PC-9 (cell line): Measurements from ENCODE around the gene AHRR. TPM values are rescaled to one million over a fixed set of nuclear protein-coding genes. Genes with fewer than 3 reads are reported as not detected.

Source experiments
- BruUV-seq: library from RNA; stranded (reverse); fragments of 400-500 nt; replicated peaks from 2 replicates; lab custom pipeline; 2021; lab: Mats Ljungman, UMichigan
- CTCF ChIA-PET: fragments of 300-600 bp; sonication (Branson Sonifier 250); formaldehyde crosslinking; loops from one replicate; lab custom pipeline; 2022; ENCODE audit warnings: antibody characterized with exemption; lab: Charles Lee
- POLR2A ChIA-PET: fragments of 300-600 bp; sonication (Branson Sonifier 250); formaldehyde crosslinking; loops from one replicate; lab custom pipeline; 2022; ENCODE audit warnings: antibody characterized with exemption; ENCODE audit not compliant: unreplicated experiment; lab: Charles Lee
- DNase-seq, 2 experiments: peaks; one replicate each; pipeline versions ENCODE4 v3.0.0 to v3.0.0-alpha.2; 2015 to 2022; ENCODE audit warnings: mixed read lengths in 1 of 2
- H2AFZ ChIP-seq: fragments of 200-600 bp; sonication (generic); 2 replicates; pipeline ENCODE4 v1.8.1; 2017; ENCODE audit warnings: antibody characterized with exemption
- H3F3A ChIP-seq: fragments of 200-600 bp; sonication (generic); 2 replicates; pipeline ENCODE4 v1.8.1; 2017; ENCODE audit warnings: antibody characterized with exemption, mild to moderate bottlenecking, low read depth; ENCODE audit not compliant: insufficient read depth
- H3K27ac ChIP-seq: fragments of 200-600 bp; sonication (generic); 2 replicates; pipeline ENCODE4 v1.6.1; 2016; ENCODE audit warnings: mixed run types
- H3K27me3 ChIP-seq: fragments of 200-600 bp; sonication (generic); 2 replicates; pipeline ENCODE4 v1.6.1; 2016; ENCODE audit warnings: low read depth, mixed run types; ENCODE audit not compliant: insufficient read depth
- H3K36me3 ChIP-seq: fragments of 200-600 bp; sonication (generic); 2 replicates; pipeline ENCODE4 v1.6.1; 2016; ENCODE audit warnings: low read depth, mixed run types
- H3K4me1 ChIP-seq: fragments of 200-600 bp; sonication (generic); replicated peaks from 2 replicates; pipeline ENCODE4 v1.6.1; 2016; ENCODE audit warnings: mixed run types; ENCODE audit not compliant: insufficient read depth
- H3K4me2 ChIP-seq: fragments of 200-600 bp; sonication (generic); 2 replicates; pipeline ENCODE4 v1.6.1; 2017; ENCODE audit warnings: mixed run types
- H3K4me3 ChIP-seq: fragments of 200-600 bp; sonication (generic); 2 replicates; pipeline ENCODE4 v1.6.1; 2016; ENCODE audit warnings: mixed run types
- H3K79me2 ChIP-seq: fragments of 200-600 bp; sonication (generic); 2 replicates; pipeline ENCODE4 v1.6.1; 2017; ENCODE audit warnings: low read depth, mixed run types
- H3K9me2 ChIP-seq: fragments of 200-600 bp; sonication (generic); 2 replicates; pipeline ENCODE4 v1.8.1; 2017; ENCODE audit warnings: mild to moderate bottlenecking; ENCODE audit not compliant: insufficient read depth
- H3K9me3 ChIP-seq: fragments of 200-600 bp; sonication (generic); 2 replicates; pipeline ENCODE4 v1.8.1; 2016; ENCODE audit warnings: low read depth; ENCODE audit not compliant: insufficient read depth
- H4K20me1 ChIP-seq: fragments of 200-600 bp; sonication (generic); 2 replicates; pipeline ENCODE4 v1.8.1; 2017; ENCODE audit not compliant: insufficient read depth
- CTCF ChIP-seq: fragments of 200-600 bp; sonication (generic); conservative IDR thresholded peaks from 2 replicates; pipeline ENCODE4 v1.6.1; 2017; ENCODE audit warnings: mixed run types, antibody characterized with exemption, mild to moderate bottlenecking, moderate library complexity
- EZH2 ChIP-seq: fragments of 200-600 bp; sonication (generic); IDR thresholded peaks from 2 replicates; pipeline ENCODE4 v1.8.0; 2017; ENCODE audit warnings: antibody characterized with exemption, low read depth
- intact Hi-C: fragments of 100-400 bp; cut with micrococcal nuclease; formaldehyde crosslinking; loops from one replicate; pipeline ENCODE4 v1.10.0; 2022; ENCODE audit not compliant: unreplicated experiment
- total RNA-seq: library from RNA; stranded (reverse); gene quantifications from 2 replicates; pipeline ENCODE4 v1.2.3, GENCODE V29; 2021

AHRR gene
- total RNA-seq, 1 experiment from 2014 or later: 7.2 TPM

GRCh38 chr5:320524-321229 is 837 bp upstream of the AHRR start:
- H3K27me3 ChIP-seq: no peaks in the 10 kb centered on the region
- TF ChIP-seq EZH2: no peak
- TF ChIP-seq CTCF: no peak
- ChIA-PET CTCF (interaction anchor here (1.2 to 1.4 kb wide), 2 partner anchors 16 to 17 kb away, joined by 3 to 6 read pairs; no protein-coding TSS in a partner anchor), POLR2A (interaction anchor here (0.6 kb wide), 2 partner anchors 57 to 238 kb away, joined by 3 read pairs; no protein-coding TSS in a partner anchor)
- intact Hi-C loops: no loop called here
- no peak overlapping the region for H3K4me3 ChIP-seq
- no peaks in the 10 kb centered on the region for H3K4me1 ChIP-seq
- DNase-seq: no peak
- no peak overlapping the region for H3K27ac ChIP-seq
- no peaks in the 10 kb centered on the region for H3K79me2 ChIP-seq
- H3F3A ChIP-seq: peaks cover 30% of the 10 kb centered on the region; the same call in 1 of the 2 replicates
- peaks cover 38% of the 10 kb centered on the region for H4K20me1 ChIP-seq
- H3K36me3 ChIP-seq: no peaks in the 10 kb centered on the region
- no TSS peak for BruUV-seq
- H2AFZ ChIP-seq: no peak overlapping the region
- H3K9me2 ChIP-seq: no peaks in the 10 kb centered on the region
- no peak overlapping the region for H3K4me2 ChIP-seq
- no peaks in the 10 kb centered on the region for H3K9me3 ChIP-seq

GRCh38 chr5:321726-322251 is 275 bp downstream of the AHRR start:
- Histone ChIP-seq H3K27ac (no peak overlapping the region), H3K4me1 (no peaks in the 10 kb centered on the region), H3K4me3 (no peak overlapping the region), H2AFZ (no peak overlapping the region), H3K9me3 (no peaks in the 10 kb centered on the region), H3K4me2 (no peak overlapping the region), H3F3A (peaks cover 30% of the 10 kb centered on the region; the same call in 1 of the 2 replicates), H3K27me3 (no peaks in the 10 kb centered on the region), H3K9me2 (no peaks in the 10 kb centered on the region), H4K20me1 (peaks cover 26% of the 10 kb centered on the region), H3K79me2 (no peaks in the 10 kb centered on the region), H3K36me3 (no peaks in the 10 kb centered on the region)
- intact Hi-C loops: no loop called here
- no peak for DNase-seq
- TF ChIP-seq CTCF (no peak), EZH2 (no peak)
- ChIA-PET POLR2A (no interaction called here), CTCF (interaction anchor here (1.2 to 1.4 kb wide), 2 partner anchors 15 to 16 kb away, joined by 3 to 6 read pairs; no protein-coding TSS in a partner anchor)
- no TSS peak for BruUV-seq

- intact Hi-C loops: no loop called here
Measured at GRCh38 chr5:322281-322941, 897 bp downstream of the AHRR start.

More at GRCh38 chr5:322281-322941, 897 bp downstream of the AHRR start:
- Histone ChIP-seq H3K27ac (no peak overlapping the region), H3F3A (peaks cover 23% of the 10 kb centered on the region; the same call in 1 of the 2 replicates), H3K36me3 (no peaks in the 10 kb centered on the region), H3K4me1 (no peaks in the 10 kb centered on the region), H3K4me2 (no peak overlapping the region), H3K79me2 (no peaks in the 10 kb centered on the region), H3K9me3 (no peaks in the 10 kb centered on the region), H3K27me3 (no peaks in the 10 kb centered on the region), H4K20me1 (peaks cover 20% of the 10 kb centered on the region), H3K4me3 (no peak overlapping the region), H3K9me2 (no peaks in the 10 kb centered on the region), H2AFZ (no peak overlapping the region)
- ChIA-PET CTCF (interaction anchor here (0.7 kb wide), 1 partner anchor 125 kb away, joined by 6 read pairs; no protein-coding TSS in a partner anchor), POLR2A (interaction anchor here (0.6 kb wide), 1 partner anchor 134 kb away, joined by 4 read pairs; no protein-coding TSS in a partner anchor)
- TF ChIP-seq CTCF (no peak), EZH2 (no peak)
- BruUV-seq: no TSS peak
- DNase-seq: no peak
